GM12865 (cell line): ENCODE measurements around the gene AGGF1.
"Not testable (repeated sequence)": the region's sequence is repeated elsewhere in the genome, so short reads cannot be mapped to it uniquely, and the experiment has no call there.

ENCODE experiments used
- DNase-seq: peaks from one replicate; pipeline ENCODE4 v3.0.0; 2010; ENCODE audit warnings: low read depth
- H3K4me3 ChIP-seq: 2 replicates; pipeline ENCODE4 v1.5.1; 2011; ENCODE audit warnings: mild to moderate bottlenecking, low read depth, low read length, control low read depth
- TF ChIP-seq, protein P1 (sequence below): IDR thresholded peaks from 2 replicates; pipeline ENCODE4 v1.5.1; 2011; ENCODE audit warnings: low read length, control low read depth, low read depth, inconsistent platforms; ENCODE audit not compliant: insufficient read depth; ENCODE audit errors: missing control alignments

Gene AGGF1

DNA sequence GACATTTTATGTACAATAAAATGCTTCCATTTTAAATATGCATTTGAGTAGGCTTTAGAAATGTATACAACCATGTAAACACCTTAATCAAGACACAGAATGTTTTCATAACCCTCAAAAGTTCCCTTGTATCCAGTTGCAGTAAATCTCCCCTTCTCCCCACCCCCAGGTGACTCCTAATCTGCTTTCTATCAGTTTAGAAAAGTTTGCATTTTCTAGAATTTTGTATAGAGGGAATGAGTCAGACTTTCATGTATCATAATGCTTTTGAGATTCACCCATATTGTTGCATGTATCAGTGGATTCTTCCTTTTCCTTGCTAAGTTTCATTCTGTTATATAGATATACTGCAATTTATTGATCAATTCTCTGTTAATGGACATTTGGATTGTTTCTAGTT is 74.6 kb downstream of the AGGF1 start:
- TF ChIP-seq, protein P1, sequence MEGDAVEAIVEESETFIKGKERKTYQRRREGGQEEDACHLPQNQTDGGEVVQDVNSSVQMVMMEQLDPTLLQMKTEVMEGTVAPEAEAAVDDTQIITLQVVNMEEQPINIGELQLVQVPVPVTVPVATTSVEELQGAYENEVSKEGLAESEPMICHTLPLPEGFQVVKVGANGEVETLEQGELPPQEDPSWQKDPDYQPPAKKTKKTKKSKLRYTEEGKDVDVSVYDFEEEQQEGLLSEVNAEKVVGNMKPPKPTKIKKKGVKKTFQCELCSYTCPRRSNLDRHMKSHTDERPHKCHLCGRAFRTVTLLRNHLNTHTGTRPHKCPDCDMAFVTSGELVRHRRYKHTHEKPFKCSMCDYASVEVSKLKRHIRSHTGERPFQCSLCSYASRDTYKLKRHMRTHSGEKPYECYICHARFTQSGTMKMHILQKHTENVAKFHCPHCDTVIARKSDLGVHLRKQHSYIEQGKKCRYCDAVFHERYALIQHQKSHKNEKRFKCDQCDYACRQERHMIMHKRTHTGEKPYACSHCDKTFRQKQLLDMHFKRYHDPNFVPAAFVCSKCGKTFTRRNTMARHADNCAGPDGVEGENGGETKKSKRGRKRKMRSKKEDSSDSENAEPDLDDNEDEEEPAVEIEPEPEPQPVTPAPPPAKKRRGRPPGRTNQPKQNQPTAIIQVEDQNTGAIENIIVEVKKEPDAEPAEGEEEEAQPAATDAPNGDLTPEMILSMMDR, result no peak
- no peak overlapping the region for H3K4me3 ChIP-seq
- no peak for DNase-seq

DNA sequence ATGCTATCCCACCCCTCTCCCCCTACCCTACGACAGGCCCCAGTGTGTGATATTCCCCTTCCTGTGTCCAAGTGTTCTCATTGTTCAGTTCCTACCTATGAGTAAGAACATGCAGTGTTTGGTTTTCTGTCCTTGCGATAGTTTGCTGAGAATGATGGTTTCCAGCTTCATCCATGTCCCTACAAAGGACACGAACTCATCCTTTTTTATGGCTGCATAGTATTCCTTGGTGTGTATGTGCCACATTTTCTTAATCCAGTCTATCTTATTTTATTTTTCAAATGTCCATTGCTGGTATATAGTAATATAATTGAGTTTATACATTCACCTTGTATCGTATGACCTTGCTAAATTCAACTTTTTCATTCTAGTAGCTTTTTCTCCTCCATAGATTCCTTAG is 76.8 kb downstream of the AGGF1 start:
- not testable (repeated sequence) for DNase-seq, H3K4me3 ChIP-seq
